ENCODE results near the gene PRKX. TPM values are rescaled to one million over a fixed set of nuclear protein-coding genes. Genes with fewer than 3 reads are reported as not detected.
"Not testable (repeated sequence)": the region's sequence is repeated elsewhere in the genome, so short reads cannot be mapped to it uniquely, and the experiment has no call there.

Gene PRKX
- total and polyA plus RNA-seq, 8 donors, result 2.5 to 20.7 (median 5.7) TPM

- WGBS, 2 donors, result 60 to 67% methylated on average over 9 of the region's 9 CpGs
- intact Hi-C loops (cut with DNase I), result no loop called here
- Histone ChIP-seq H3K9me3 (no peaks in the 10 kb centered on the region), H3K27me3 (no peaks in the 10 kb centered on the region), H3K27ac (peak overlapping the region in 2 of 4 donors; percentile 8 to 24), H3K4me3 (peak overlapping the region in 1 of 4 donors; percentile 3), H3K36me3 (no peaks in the 10 kb centered on the region), H3K4me1 (no peaks in the 10 kb centered on the region)
- TF ChIP-seq CTCF (IDR thresholded peaks at IDR 0.05), result no peak
- ATAC-seq (peak in 2 of 4 donors; percentile 27 to 39), FAIRE-seq (no peak), DNase-seq (no peak)
Measured at GRCh38 chrX:3699821-3700381, 13.5 kb downstream of the PRKX start.

GRCh38 chrX:3697701-3698279, 15.7 kb downstream of the PRKX start:
- ATAC-seq, result peak; percentile 60 to 82 (median 76)
- peak in 4 of 6 donors; percentile 23 to 36 (median 26) for DNase-seq

DNA sequence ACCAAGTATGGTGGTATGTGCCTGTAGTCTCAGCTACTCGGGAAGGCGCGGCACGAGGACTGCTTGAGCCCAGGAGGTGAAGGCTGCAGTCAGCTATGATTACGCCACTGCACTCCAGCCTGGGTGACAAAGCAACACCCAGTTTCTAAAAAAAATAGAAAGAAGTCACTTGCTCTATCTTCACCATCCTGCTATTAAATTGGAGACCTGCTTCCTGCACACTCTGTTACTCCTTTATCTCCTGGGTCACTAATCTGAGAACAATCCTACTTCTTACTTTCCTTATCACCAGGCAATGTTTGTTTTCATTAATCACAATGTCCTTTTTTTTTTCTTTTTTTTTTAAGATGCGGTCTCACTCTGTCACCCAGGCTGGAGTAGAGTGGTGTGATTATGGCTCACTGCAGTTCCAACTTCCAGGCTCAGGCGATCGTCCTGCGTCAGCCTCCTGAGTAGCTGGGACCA, 16.2 kb downstream of the PRKX start:
- no peak for FAIRE-seq
- no peak overlapping the region for H3K4me3 ChIP-seq
- 44 to 48% methylated on average over 9 of the region's 9 CpGs for WGBS, 2 donors
- intact Hi-C loops (cut with DNase I), result no loop called here
- peak overlapping the region; percentile 42 to 68 (median 52) for H3K27ac ChIP-seq
- peak; percentile 34 to 74 (median 59) for ATAC-seq
- H3K36me3 ChIP-seq, result no peaks in the 10 kb centered on the region
- TF ChIP-seq CTCF (IDR thresholded peaks at IDR 0.05), result no peak
- DNase-seq, result peak in 2 of 6 donors; percentile 18 to 34
- no peaks in the 10 kb centered on the region for H3K4me1 ChIP-seq
- H3K27me3 ChIP-seq, result no peaks in the 10 kb centered on the region
- no peaks in the 10 kb centered on the region for H3K9me3 ChIP-seq

More at GRCh38 chrX:3697701-3698279, 15.7 kb downstream of the PRKX start:
- Histone ChIP-seq H3K4me1 (no peaks in the 10 kb centered on the region), H3K4me3 (no peak overlapping the region), H3K9me3 (no peaks in the 10 kb centered on the region), H3K27me3 (no peaks in the 10 kb centered on the region), H3K27ac (peak overlapping the region; percentile 42 to 68 (median 52)), H3K36me3 (no peaks in the 10 kb centered on the region)
- no peak for TF ChIP-seq CTCF (IDR thresholded peaks at IDR 0.05)
- intact Hi-C loops (cut with DNase I), result no loop called here
- no peak for FAIRE-seq
- 51 to 53% methylated on average over 16 of the region's 16 CpGs for WGBS, 2 donors

- 82 to 85% methylated on average over 5 of the region's 5 CpGs for WGBS, 2 donors
- H3K36me3 ChIP-seq, result no peaks in the 10 kb centered on the region
- H3K4me1 ChIP-seq, result no peaks in the 10 kb centered on the region
- no peak for TF ChIP-seq CTCF (IDR thresholded peaks at IDR 0.05)
- FAIRE-seq (no peak), ATAC-seq (no peak), DNase-seq (no peak)
- no peaks in the 10 kb centered on the region for H3K27me3 ChIP-seq
- no peak overlapping the region for H3K4me3 ChIP-seq
- no peaks in the 10 kb centered on the region for H3K9me3 ChIP-seq
- no peak overlapping the region for H3K27ac ChIP-seq
- intact Hi-C loops (cut with DNase I), result no loop called here
Measured at GRCh38 chrX:3695536-3695935, 17.9 kb downstream of the PRKX start.

DNA sequence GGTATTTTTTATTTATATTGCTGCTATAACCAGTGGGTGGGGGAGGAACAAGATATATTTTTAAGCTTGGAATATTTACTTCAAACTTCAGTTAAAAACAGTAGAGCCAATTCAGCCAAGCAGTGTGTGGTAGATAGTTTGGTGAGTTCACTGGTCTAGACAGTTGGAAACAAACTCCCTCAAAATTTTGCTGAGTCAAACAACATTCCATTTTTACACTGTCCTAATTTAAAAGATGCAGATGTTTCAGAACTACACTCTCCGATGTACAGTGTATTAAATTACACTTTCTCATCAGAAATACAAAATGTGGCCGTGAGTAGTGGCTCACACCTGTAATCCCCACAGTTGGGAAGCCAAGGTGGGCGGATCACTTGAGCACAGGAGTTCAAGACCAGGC, 23.3 kb downstream of the PRKX start:
- no peaks in the 10 kb centered on the region for H3K36me3 ChIP-seq
- WGBS, 2 donors, result 76 to 81% methylated on average over 3 of the region's 3 CpGs
- H3K9me3 ChIP-seq, result no peaks in the 10 kb centered on the region
- intact Hi-C loops (cut with DNase I), result no loop called here
- no peak overlapping the region for H3K27ac ChIP-seq
- H3K27me3 ChIP-seq, result no peaks in the 10 kb centered on the region
- no peak overlapping the region for H3K4me3 ChIP-seq
- FAIRE-seq (no peak), ATAC-seq (no peak), DNase-seq (no peak)
- no peaks in the 10 kb centered on the region for H3K4me1 ChIP-seq
- TF ChIP-seq CTCF (IDR thresholded peaks at IDR 0.05), result no peak

DNA sequence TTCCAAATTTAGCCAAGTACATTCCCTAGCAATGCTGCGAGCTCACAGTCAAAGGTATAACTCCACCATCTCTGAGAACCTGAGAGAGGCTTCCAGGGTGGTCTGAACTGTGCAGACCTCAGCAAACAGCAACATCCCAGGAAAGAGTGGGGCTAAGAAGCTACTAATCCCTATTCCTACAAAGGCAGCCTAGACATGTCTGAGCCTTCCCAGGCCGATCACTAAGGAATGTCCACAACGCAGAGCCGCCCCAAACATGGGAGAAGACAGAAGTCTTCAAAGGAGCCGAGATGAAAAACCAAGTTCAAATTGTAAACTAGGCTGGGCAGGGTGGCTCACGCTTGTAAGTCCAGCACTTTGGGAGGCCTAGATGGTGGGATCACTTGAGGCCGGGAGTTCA, 30.2 kb downstream of the PRKX start:
- H3K27ac ChIP-seq; ATAC-seq; DNase-seq; H3K9me3 ChIP-seq; H3K4me3 ChIP-seq; intact Hi-C loops (cut with DNase I); H3K4me1 ChIP-seq; H3K27me3 ChIP-seq; H3K36me3 ChIP-seq; FAIRE-seq: not testable (repeated sequence)
- 88 to 96% methylated on average over 7 of the region's 7 CpGs for WGBS, 2 donors
